Measurements from ENCODE around the gene TNF.

DNA sequence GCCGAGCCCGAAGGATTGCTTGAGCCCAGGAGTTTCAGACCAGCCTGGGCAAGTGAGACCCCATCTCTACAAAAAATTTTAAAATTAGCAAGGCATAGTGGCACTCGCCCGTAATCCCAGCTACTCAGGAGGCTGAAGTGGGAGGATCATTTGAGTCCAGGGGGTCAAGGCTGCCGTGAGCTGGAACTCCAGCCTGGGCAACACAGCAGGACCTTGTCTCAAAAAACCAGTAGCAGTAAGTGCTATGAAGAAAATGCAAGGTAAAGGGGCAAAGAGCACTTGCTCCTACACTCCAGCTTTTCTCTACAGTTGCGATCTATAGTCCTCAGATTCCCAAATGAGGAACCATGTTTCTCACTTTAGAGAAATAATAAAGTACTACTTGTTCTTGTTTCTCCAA lies 31.7 kb upstream of the TNF start:
- TF ChIP-seq CTCF (conservative IDR thresholded peaks at IDR 0.05) (no peak), ZFX (IDR thresholded peaks at IDR 0.05) (no peak)

All from C4-2B (cell line).